ENCODE measurements around the gene F5.

The F5 gene

DNA sequence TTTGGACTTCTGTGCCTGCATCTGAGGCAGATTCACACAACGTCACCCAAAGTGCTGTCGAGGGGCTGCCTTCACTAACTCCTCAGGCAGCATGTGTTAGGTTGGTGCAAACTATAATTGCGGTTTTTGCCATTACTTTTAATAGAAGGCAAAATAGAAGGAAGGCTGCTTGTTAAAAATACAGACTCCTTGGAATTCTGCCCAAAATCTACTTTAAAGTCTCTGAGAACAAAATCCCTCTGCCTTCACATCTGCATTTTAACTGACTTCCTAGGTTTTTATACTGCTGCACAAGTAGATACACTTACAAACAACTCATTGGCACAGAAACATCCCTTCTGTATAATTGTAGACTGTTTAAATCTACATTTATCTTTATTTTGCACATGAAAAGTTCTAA lies 59.3 kb downstream of the F5 start:
- H3K4me3 ChIP-seq (ENCODE audit: insufficient read depth in 1 of 2, low read depth in 1 of 2, low read length in 2 of 2), result no peak overlapping the region

DNA sequence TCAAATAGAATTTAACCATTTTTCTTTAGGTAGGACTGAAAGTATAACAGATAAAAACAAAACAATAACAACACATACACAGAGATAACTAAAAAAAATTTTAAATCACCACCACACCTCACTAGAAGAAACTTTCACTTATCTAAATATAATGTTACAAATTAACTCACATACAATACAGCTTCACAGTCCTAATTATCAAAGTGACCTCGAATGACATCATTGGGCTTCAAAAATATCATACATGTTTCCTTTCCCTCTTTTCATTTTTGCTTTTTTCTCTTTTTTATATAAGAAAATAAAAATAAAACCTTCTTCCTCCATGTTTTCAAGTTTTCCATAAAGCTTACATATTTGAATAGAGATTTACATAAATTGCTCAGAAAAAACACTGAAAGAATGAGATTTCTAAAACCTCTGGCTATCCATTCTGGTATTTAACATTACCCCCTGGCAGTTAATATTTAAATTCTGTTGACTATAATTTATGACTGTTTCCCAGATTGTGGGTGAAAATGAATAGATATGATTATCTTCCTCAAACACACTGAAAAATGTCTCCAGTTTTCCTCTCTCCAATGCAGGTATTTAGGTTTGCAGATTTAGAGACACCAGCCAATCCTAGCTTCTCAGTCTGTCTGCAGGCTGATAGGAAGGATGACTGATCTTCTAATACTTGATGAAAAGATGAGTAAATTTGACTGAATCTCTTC lies 60.0 kb downstream of the F5 start:
- Histone ChIP-seq H4K8ac (ENCODE audit: low read length) (no peak overlapping the region), H2BK5ac (ENCODE audit: low read depth, low read length, poor library complexity, severe bottlenecking) (no peak overlapping the region), H2BK12ac (ENCODE audit: low read length in 2 of 2) (no peak overlapping the region), H2AFZ (ENCODE audit: low read depth, low read length) (no peak overlapping the region), H3K9me3 (ENCODE audit: control insufficient read depth, low read length) (no peaks in the 10 kb centered on the region), H4K91ac (ENCODE audit: low read length) (no peak overlapping the region), H2BK120ac (ENCODE audit: low read depth, low read length) (no peak overlapping the region), H3K9ac (ENCODE audit: low read length) (no peak overlapping the region), H3K4ac (ENCODE audit: low read depth in 1 of 2, low read length in 2 of 2) (no peak overlapping the region), H3K4me2 (ENCODE audit: low read length, poor library complexity, severe bottlenecking) (no peak overlapping the region), H3K23ac (ENCODE audit: low read length in 2 of 2) (no peak overlapping the region), H3K4me1 (ENCODE audit: control insufficient read depth, insufficient read depth, low read depth, low read length) (no peaks in the 10 kb centered on the region), H3K79me1 (replicated peaks; ENCODE audit: low read length, poor library complexity, severe bottlenecking) (no peaks in the 10 kb centered on the region), H3K14ac (ENCODE audit: low read length in 2 of 2) (no peak overlapping the region), H2BK15ac (ENCODE audit: low read depth, poor library complexity, severe bottlenecking) (no peak overlapping the region), H3K27ac (ENCODE audit: low read length, poor library complexity, severe bottlenecking) (no peak overlapping the region), H3K18ac (ENCODE audit: low read depth in 1 of 2, low read length in 2 of 2) (no peak overlapping the region), H2AK5ac (ENCODE audit: low read length, severe bottlenecking) (no peak overlapping the region), H3K27me3 (ENCODE audit: control insufficient read depth in 1 of 2, insufficient read depth in 1 of 2, low read length in 2 of 2) (no peaks in the 10 kb centered on the region), H3K36me3 (ENCODE audit: control insufficient read depth in 1 of 2, insufficient read depth in 2 of 2, low read depth in 1 of 2, low read length in 2 of 2) (no peaks in the 10 kb centered on the region), H3K4me3 (ENCODE audit: insufficient read depth in 1 of 2, low read depth in 1 of 2, low read length in 2 of 2) (no peak overlapping the region)
- no peak for DNase-seq
- 100% methylated on average over 1 of the region's 1 CpG for WGBS

More for the DNA sequence above, 59.3 kb downstream of the F5 start:
- Histone ChIP-seq H4K91ac (ENCODE audit: low read length) (no peak overlapping the region), H3K27me3 (ENCODE audit: control insufficient read depth in 1 of 2, insufficient read depth in 1 of 2, low read length in 2 of 2) (no peaks in the 10 kb centered on the region), H2BK15ac (ENCODE audit: low read depth, poor library complexity, severe bottlenecking) (no peak overlapping the region), H3K23ac (ENCODE audit: low read length in 2 of 2) (no peak overlapping the region), H2AFZ (ENCODE audit: low read depth, low read length) (no peak overlapping the region), H3K79me1 (replicated peaks; ENCODE audit: low read length, poor library complexity, severe bottlenecking) (no peaks in the 10 kb centered on the region), H3K18ac (ENCODE audit: low read depth in 1 of 2, low read length in 2 of 2) (no peak overlapping the region), H2BK5ac (ENCODE audit: low read depth, low read length, poor library complexity, severe bottlenecking) (no peak overlapping the region), H3K4me2 (ENCODE audit: low read length, poor library complexity, severe bottlenecking) (no peak overlapping the region), H3K9ac (ENCODE audit: low read length) (no peak overlapping the region), H2AK5ac (ENCODE audit: low read length, severe bottlenecking) (no peak overlapping the region), H2BK12ac (ENCODE audit: low read length in 2 of 2) (no peak overlapping the region), H3K9me3 (ENCODE audit: control insufficient read depth, low read length) (no peaks in the 10 kb centered on the region), H3K4me1 (ENCODE audit: control insufficient read depth, insufficient read depth, low read depth, low read length) (no peaks in the 10 kb centered on the region), H3K14ac (ENCODE audit: low read length in 2 of 2) (no peak overlapping the region), H3K27ac (ENCODE audit: low read length, poor library complexity, severe bottlenecking) (no peak overlapping the region), H4K8ac (ENCODE audit: low read length) (no peak overlapping the region), H2BK120ac (ENCODE audit: low read depth, low read length) (no peak overlapping the region), H3K36me3 (ENCODE audit: control insufficient read depth in 1 of 2, insufficient read depth in 2 of 2, low read depth in 1 of 2, low read length in 2 of 2) (no peaks in the 10 kb centered on the region), H3K4ac (ENCODE audit: low read depth in 1 of 2, low read length in 2 of 2) (no peak overlapping the region)
- DNase-seq, result no peak
- 100% methylated on average over 3 of the region's 3 CpGs for WGBS

DNA sequence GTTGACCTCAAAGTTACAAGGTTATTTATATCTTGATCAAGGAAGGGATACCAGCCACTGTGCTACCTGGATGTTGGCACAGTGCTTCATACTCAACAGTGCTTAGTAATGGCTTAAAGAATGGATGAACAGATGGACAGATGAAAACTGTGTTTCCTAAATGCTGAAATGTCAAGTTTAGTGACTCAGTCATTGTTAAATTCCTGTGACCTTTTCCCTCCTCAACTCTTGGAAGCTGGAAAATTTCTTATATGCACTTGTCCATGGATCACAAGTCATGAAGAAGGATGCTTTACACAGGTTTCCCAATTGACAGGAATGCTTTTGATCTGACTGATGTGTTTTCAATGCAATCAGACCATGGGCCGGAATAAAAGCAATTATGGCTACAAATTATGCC lies 60.9 kb downstream of the F5 start:
- no peaks in the 10 kb centered on the region for H3K9me3 ChIP-seq (ENCODE audit: control insufficient read depth, low read length)
- no peaks in the 10 kb centered on the region for H3K79me1 ChIP-seq (replicated peaks; ENCODE audit: low read length, poor library complexity, severe bottlenecking)
- H3K23ac ChIP-seq (ENCODE audit: low read length in 2 of 2), result no peak overlapping the region
- no peak overlapping the region for H2BK15ac ChIP-seq (ENCODE audit: low read depth, poor library complexity, severe bottlenecking)
- no peak overlapping the region for H3K18ac ChIP-seq (ENCODE audit: low read depth in 1 of 2, low read length in 2 of 2)
- no peaks in the 10 kb centered on the region for H3K27me3 ChIP-seq (ENCODE audit: control insufficient read depth in 1 of 2, insufficient read depth in 1 of 2, low read length in 2 of 2)
- no peak for DNase-seq
- H2BK12ac ChIP-seq (ENCODE audit: low read length in 2 of 2), result no peak overlapping the region
- H2BK5ac ChIP-seq (ENCODE audit: low read depth, low read length, poor library complexity, severe bottlenecking), result no peak overlapping the region
- no peak overlapping the region for H3K27ac ChIP-seq (ENCODE audit: low read length, poor library complexity, severe bottlenecking)
- H2AK5ac ChIP-seq (ENCODE audit: low read length, severe bottlenecking), result no peak overlapping the region
- no peaks in the 10 kb centered on the region for H3K36me3 ChIP-seq (ENCODE audit: control insufficient read depth in 1 of 2, insufficient read depth in 2 of 2, low read depth in 1 of 2, low read length in 2 of 2)
- no peak overlapping the region for H3K14ac ChIP-seq (ENCODE audit: low read length in 2 of 2)
- H3K4me2 ChIP-seq (ENCODE audit: low read length, poor library complexity, severe bottlenecking), result no peak overlapping the region
- H3K9ac ChIP-seq (ENCODE audit: low read length), result no peak overlapping the region
- H2BK120ac ChIP-seq (ENCODE audit: low read depth, low read length), result no peak overlapping the region
- no peaks in the 10 kb centered on the region for H3K4me1 ChIP-seq (ENCODE audit: control insufficient read depth, insufficient read depth, low read depth, low read length)
- no peak overlapping the region for H4K91ac ChIP-seq (ENCODE audit: low read length)
- H4K8ac ChIP-seq (ENCODE audit: low read length), result no peak overlapping the region
- no peak overlapping the region for H2AFZ ChIP-seq (ENCODE audit: low read depth, low read length)
- H3K4me3 ChIP-seq (ENCODE audit: insufficient read depth in 1 of 2, low read depth in 1 of 2, low read length in 2 of 2), result no peak overlapping the region
- no peak overlapping the region for H3K4ac ChIP-seq (ENCODE audit: low read depth in 1 of 2, low read length in 2 of 2)
- WGBS, result no CpG with 5 or more reads among the region's 1 CpG

- no peaks in the 10 kb centered on the region for H3K9me3 ChIP-seq (ENCODE audit: control insufficient read depth, low read length)
- no peaks in the 10 kb centered on the region for H3K4me1 ChIP-seq (ENCODE audit: control insufficient read depth, insufficient read depth, low read depth, low read length)
Measured at GRCh38 chr1:169523904-169524303, 62.4 kb downstream of the F5 start.

More at GRCh38 chr1:169523904-169524303, 62.4 kb downstream of the F5 start:
- DNase-seq, result no peak
- H3K79me1 ChIP-seq (replicated peaks; ENCODE audit: low read length, poor library complexity, severe bottlenecking), result no peaks in the 10 kb centered on the region
- no peak overlapping the region for H2BK12ac ChIP-seq (ENCODE audit: low read length in 2 of 2)
- no peaks in the 10 kb centered on the region for H3K27me3 ChIP-seq (ENCODE audit: control insufficient read depth in 1 of 2, insufficient read depth in 1 of 2, low read length in 2 of 2)
- H3K9ac ChIP-seq (ENCODE audit: low read length), result no peak overlapping the region
- H2BK5ac ChIP-seq (ENCODE audit: low read depth, low read length, poor library complexity, severe bottlenecking), result no peak overlapping the region
- H2AK5ac ChIP-seq (ENCODE audit: low read length, severe bottlenecking), result no peak overlapping the region
- no peak overlapping the region for H3K4me2 ChIP-seq (ENCODE audit: low read length, poor library complexity, severe bottlenecking)
- no peak overlapping the region for H4K91ac ChIP-seq (ENCODE audit: low read length)
- no peak overlapping the region for H3K27ac ChIP-seq (ENCODE audit: low read length, poor library complexity, severe bottlenecking)
- no peak overlapping the region for H3K18ac ChIP-seq (ENCODE audit: low read depth in 1 of 2, low read length in 2 of 2)
- H3K4me3 ChIP-seq (ENCODE audit: insufficient read depth in 1 of 2, low read depth in 1 of 2, low read length in 2 of 2), result no peak overlapping the region
- no peak overlapping the region for H2AFZ ChIP-seq (ENCODE audit: low read depth, low read length)
- no peaks in the 10 kb centered on the region for H3K36me3 ChIP-seq (ENCODE audit: control insufficient read depth in 1 of 2, insufficient read depth in 2 of 2, low read depth in 1 of 2, low read length in 2 of 2)
- no peak overlapping the region for H3K14ac ChIP-seq (ENCODE audit: low read length in 2 of 2)
- H3K23ac ChIP-seq (ENCODE audit: low read length in 2 of 2), result no peak overlapping the region
- H3K4ac ChIP-seq (ENCODE audit: low read depth in 1 of 2, low read length in 2 of 2), result no peak overlapping the region
- H2BK120ac ChIP-seq (ENCODE audit: low read depth, low read length), result no peak overlapping the region
- no peak overlapping the region for H2BK15ac ChIP-seq (ENCODE audit: low read depth, poor library complexity, severe bottlenecking)
- H4K8ac ChIP-seq (ENCODE audit: low read length), result no peak overlapping the region
